WTC11 (cell line): ENCODE measurements around the gene HYAL2.

ENCODE experiments used
- ATF2 ChIP-seq: sonication (generic); formaldehyde crosslinking; IDR thresholded peaks from 2 replicates; pipeline ENCODE4 v1.8.1; 2022; ENCODE audit warnings: low read depth, missing genetic modification reagents, borderline replicate concordance
- CREM ChIP-seq: sonication (generic); formaldehyde crosslinking; IDR thresholded peaks from 2 replicates; pipeline ENCODE4 v1.8.1; 2022; ENCODE audit warnings: mild to moderate bottlenecking, missing genetic modification reagents, moderate library complexity
- E2F5 ChIP-seq: sonication (generic); formaldehyde crosslinking; IDR thresholded peaks from 2 replicates; pipeline ENCODE4 v1.8.1; 2022; ENCODE audit warnings: mild to moderate bottlenecking, moderate library complexity, missing genetic modification reagents
- OVOL2 ChIP-seq: fragments of 250-450 bp; sonication (Bioruptor Pico); IDR thresholded peaks from 2 replicates; pipeline ENCODE4 v1.9.0; 2021; ENCODE audit warnings: mild to moderate bottlenecking, borderline replicate concordance
- USF1 ChIP-seq: sonication (generic); formaldehyde crosslinking; IDR thresholded peaks from 2 replicates; pipeline ENCODE4 v1.8.0; 2022; ENCODE audit warnings: mild to moderate bottlenecking, missing genetic modification reagents
- TF ChIP-seq, protein P1 (sequence below): fragments of 200-600 bp; IDR thresholded peaks from 2 replicates; pipeline ENCODE4 v1.8.0; 2022; ENCODE audit warnings: antibody characterized with exemption
- TF ChIP-seq, protein P2 (sequence below): sonication (generic); formaldehyde crosslinking; IDR thresholded peaks from 2 replicates; pipeline ENCODE4 v1.8.1; 2022; ENCODE audit warnings: missing genetic modification reagents, borderline replicate concordance

DNA sequence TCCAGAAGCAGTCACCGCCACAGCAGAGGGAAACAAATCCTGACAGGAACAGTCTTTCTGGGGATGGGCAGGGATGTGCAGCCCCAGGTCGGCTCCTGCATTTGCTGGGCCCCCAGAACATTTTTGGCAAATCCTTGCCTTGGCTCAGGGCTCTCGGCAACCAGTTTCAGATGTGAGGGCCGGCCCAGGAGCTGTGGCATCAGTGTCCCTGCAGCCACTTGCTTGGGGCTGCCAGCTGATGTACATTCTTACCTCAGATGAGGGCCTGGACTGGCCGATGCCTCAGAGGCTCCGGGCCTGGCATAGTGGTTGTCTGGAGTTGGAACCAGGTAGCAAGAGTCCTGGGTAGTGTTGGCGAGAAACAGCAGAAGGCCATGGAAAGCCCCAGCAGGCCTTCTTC lies 32.3 kb upstream of the HYAL2 start:
- TF ChIP-seq, protein P1, sequence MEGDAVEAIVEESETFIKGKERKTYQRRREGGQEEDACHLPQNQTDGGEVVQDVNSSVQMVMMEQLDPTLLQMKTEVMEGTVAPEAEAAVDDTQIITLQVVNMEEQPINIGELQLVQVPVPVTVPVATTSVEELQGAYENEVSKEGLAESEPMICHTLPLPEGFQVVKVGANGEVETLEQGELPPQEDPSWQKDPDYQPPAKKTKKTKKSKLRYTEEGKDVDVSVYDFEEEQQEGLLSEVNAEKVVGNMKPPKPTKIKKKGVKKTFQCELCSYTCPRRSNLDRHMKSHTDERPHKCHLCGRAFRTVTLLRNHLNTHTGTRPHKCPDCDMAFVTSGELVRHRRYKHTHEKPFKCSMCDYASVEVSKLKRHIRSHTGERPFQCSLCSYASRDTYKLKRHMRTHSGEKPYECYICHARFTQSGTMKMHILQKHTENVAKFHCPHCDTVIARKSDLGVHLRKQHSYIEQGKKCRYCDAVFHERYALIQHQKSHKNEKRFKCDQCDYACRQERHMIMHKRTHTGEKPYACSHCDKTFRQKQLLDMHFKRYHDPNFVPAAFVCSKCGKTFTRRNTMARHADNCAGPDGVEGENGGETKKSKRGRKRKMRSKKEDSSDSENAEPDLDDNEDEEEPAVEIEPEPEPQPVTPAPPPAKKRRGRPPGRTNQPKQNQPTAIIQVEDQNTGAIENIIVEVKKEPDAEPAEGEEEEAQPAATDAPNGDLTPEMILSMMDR: no peak
- TF ChIP-seq CREM (no peak), USF1 (CRISPR knock-in tag) (no peak), OVOL2 (CRISPR knock-in tag) (no peak), ATF2 (CRISPR knock-in tag) (no peak), E2F5 (CRISPR knock-in tag) (no peak)
- TF ChIP-seq, protein P2, sequence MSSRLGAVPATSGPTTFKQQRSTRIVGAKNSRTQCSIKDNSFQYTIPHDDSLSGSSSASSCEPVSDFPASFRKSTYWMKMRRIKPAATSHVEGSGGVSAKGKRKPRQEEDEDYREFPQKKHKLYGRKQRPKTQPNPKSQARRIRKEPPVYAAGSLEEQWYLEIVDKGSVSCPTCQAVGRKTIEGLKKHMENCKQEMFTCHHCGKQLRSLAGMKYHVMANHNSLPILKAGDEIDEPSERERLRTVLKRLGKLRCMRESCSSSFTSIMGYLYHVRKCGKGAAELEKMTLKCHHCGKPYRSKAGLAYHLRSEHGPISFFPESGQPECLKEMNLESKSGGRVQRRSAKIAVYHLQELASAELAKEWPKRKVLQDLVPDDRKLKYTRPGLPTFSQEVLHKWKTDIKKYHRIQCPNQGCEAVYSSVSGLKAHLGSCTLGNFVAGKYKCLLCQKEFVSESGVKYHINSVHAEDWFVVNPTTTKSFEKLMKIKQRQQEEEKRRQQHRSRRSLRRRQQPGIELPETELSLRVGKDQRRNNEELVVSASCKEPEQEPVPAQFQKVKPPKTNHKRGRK (CRISPR knock-in tag): no peak
